KMS-11 (cell line): ENCODE results near the gene DIPK1B.

ENCODE experiments used
- H2AFZ ChIP-seq: fragments of 200-600 bp; sonication (generic); 2 replicates; pipeline ENCODE4 v1.6.1; 2016; ENCODE audit warnings: antibody characterized with exemption, mixed run types, low read depth
- H3K27ac ChIP-seq: fragments of 200-600 bp; sonication (generic); 2 replicates; pipeline ENCODE4 v1.6.1; 2016; ENCODE audit warnings: mild to moderate bottlenecking, mixed run types
- H3K27me3 ChIP-seq: fragments of 200-600 bp; sonication (generic); 2 replicates; pipeline ENCODE4 v1.6.1; 2017; ENCODE audit warnings: mild to moderate bottlenecking, low read depth, mixed run types, moderate library complexity; ENCODE audit not compliant: insufficient read depth
- H3K36me3 ChIP-seq: fragments of 200-600 bp; sonication (generic); 2 replicates; pipeline ENCODE4 v1.6.1; 2017; ENCODE audit warnings: mild to moderate bottlenecking, mixed run types; ENCODE audit not compliant: insufficient read depth
- H3K4me1 ChIP-seq: fragments of 200-600 bp; sonication (generic); 2 replicates; pipeline ENCODE4 v1.6.1; 2016; ENCODE audit warnings: mild to moderate bottlenecking, low read depth, mixed run types; ENCODE audit not compliant: poor library complexity, severe bottlenecking
- H3K4me2 ChIP-seq: fragments of 200-600 bp; sonication (generic); 2 replicates; pipeline ENCODE4 v1.7.0; 2016; ENCODE audit warnings: mild to moderate bottlenecking, mixed run types
- H3K4me3 ChIP-seq: fragments of 200-600 bp; sonication (generic); IDR thresholded peaks from 2 replicates; pipeline ENCODE4 v1.6.1; 2017; ENCODE audit warnings: low read depth, low read length, mixed read lengths; ENCODE audit not compliant: insufficient read depth
- H3K79me2 ChIP-seq: fragments of 200-600 bp; sonication (generic); 2 replicates; pipeline ENCODE4 v1.6.1; 2016; ENCODE audit warnings: low read depth, mixed run types; ENCODE audit not compliant: insufficient read depth
- H3K9ac ChIP-seq: fragments of 200-600 bp; sonication (generic); 2 replicates; pipeline ENCODE4 v1.6.1; 2016; ENCODE audit warnings: mild to moderate bottlenecking, mixed run types
- H4K20me1 ChIP-seq: fragments of 200-600 bp; sonication (generic); 2 replicates; pipeline ENCODE4 v1.6.1; 2016; ENCODE audit warnings: mild to moderate bottlenecking, mixed run types; ENCODE audit not compliant: insufficient read depth
- TF ChIP-seq, protein P1 (sequence below): fragments of 200-600 bp; sonication (generic); conservative IDR thresholded peaks from 2 replicates; pipeline ENCODE4 v1.6.1; 2017; ENCODE audit warnings: low read depth, mild to moderate bottlenecking, antibody characterized with exemption, low read length, moderate library complexity, mixed read lengths

Gene DIPK1B

DNA sequence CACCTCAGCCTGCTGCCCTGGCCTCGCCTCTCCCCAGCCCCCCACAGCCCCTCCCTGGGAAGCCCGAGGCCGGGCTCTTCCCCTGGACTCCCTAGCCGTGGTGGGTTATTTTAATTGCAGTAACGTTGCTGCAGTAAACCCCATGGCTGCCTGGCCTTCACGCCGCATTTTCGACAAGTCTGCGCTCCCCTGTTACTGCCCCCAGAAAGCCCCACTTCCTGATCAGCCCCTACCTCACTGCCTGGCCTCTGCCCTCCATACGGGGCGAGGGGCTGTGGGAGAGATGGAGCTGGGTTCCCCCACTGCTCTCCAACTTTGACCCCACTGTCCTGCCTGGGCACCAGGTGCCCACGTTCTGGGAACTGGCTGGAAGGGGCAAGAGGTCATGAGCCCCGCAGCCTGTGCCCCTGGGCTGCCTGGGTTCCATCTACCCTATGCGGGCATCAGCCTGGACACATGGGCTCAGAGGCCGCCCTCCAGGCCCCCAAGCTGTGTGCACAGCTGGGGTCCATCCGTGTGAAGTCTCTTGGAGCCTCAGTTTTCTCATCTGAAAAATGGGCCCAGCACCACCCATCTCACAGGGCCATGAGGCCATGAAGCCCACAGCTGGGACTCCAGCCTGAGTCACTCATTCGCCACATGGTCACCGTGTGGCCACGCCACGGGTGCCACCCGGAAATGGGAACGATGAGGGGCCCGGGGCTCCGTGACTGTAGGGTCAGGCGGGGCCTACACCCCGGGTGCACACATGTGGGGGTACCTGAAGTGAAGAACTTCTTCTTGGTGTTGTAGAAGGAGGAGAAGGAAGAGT, 38.2 kb upstream of the DIPK1B start:
- H3K4me3 ChIP-seq, result no peak overlapping the region
- no peak overlapping the region for H3K27ac ChIP-seq
- no peaks in the 10 kb centered on the region for H3K4me1 ChIP-seq
- H3K9ac ChIP-seq, result no peak overlapping the region
- no peak overlapping the region for H2AFZ ChIP-seq
- TF ChIP-seq, protein P1, sequence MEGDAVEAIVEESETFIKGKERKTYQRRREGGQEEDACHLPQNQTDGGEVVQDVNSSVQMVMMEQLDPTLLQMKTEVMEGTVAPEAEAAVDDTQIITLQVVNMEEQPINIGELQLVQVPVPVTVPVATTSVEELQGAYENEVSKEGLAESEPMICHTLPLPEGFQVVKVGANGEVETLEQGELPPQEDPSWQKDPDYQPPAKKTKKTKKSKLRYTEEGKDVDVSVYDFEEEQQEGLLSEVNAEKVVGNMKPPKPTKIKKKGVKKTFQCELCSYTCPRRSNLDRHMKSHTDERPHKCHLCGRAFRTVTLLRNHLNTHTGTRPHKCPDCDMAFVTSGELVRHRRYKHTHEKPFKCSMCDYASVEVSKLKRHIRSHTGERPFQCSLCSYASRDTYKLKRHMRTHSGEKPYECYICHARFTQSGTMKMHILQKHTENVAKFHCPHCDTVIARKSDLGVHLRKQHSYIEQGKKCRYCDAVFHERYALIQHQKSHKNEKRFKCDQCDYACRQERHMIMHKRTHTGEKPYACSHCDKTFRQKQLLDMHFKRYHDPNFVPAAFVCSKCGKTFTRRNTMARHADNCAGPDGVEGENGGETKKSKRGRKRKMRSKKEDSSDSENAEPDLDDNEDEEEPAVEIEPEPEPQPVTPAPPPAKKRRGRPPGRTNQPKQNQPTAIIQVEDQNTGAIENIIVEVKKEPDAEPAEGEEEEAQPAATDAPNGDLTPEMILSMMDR, result no peak
- H4K20me1 ChIP-seq, result no peaks in the 10 kb centered on the region
- no peak overlapping the region for H3K4me2 ChIP-seq
- H3K36me3 ChIP-seq, result no peaks in the 10 kb centered on the region
- peaks cover 11% of the 10 kb centered on the region; the same call in 1 of the 2 replicates for H3K27me3 ChIP-seq
- H3K79me2 ChIP-seq, result no peaks in the 10 kb centered on the region

DNA sequence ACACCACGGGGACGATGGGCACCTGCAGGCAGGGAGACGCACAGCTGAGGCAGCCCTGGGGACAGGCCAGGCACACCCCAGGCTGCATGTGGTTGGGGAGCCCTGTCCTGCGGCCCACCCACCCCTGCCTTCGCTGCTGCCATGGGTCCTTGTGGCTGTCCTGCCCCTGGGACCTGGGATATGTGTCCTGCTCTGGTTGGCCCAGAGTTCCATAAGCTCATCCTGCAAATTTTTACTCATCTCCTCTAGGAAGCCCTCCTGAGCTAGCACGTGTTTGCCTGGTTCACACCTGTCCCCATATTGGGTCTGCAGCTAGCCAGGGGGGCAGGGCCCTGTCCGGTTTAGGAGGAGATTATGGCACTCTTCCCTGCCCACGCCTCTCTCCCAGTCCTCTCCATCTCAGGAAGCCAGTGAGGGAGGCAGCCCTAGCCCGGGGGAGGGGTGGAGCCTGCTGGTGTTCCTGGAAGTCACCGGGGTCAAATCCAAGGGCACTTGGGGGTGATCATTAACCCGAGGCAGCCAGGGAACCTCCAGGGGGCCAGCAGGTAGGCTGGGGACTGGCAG, 37.5 kb upstream of the DIPK1B start:
- no peaks in the 10 kb centered on the region for H3K79me2 ChIP-seq
- H3K4me1 ChIP-seq, result no peaks in the 10 kb centered on the region
- H3K27me3 ChIP-seq, result peaks cover 9% of the 10 kb centered on the region; the same call in 1 of the 2 replicates
- no peak overlapping the region for H2AFZ ChIP-seq
- no peaks in the 10 kb centered on the region for H4K20me1 ChIP-seq
- no peak overlapping the region for H3K4me2 ChIP-seq
- H3K4me3 ChIP-seq, result no peak overlapping the region
- no peaks in the 10 kb centered on the region for H3K36me3 ChIP-seq
- H3K27ac ChIP-seq, result no peak overlapping the region
- TF ChIP-seq, protein P1, result no peak
- no peak overlapping the region for H3K9ac ChIP-seq

DNA sequence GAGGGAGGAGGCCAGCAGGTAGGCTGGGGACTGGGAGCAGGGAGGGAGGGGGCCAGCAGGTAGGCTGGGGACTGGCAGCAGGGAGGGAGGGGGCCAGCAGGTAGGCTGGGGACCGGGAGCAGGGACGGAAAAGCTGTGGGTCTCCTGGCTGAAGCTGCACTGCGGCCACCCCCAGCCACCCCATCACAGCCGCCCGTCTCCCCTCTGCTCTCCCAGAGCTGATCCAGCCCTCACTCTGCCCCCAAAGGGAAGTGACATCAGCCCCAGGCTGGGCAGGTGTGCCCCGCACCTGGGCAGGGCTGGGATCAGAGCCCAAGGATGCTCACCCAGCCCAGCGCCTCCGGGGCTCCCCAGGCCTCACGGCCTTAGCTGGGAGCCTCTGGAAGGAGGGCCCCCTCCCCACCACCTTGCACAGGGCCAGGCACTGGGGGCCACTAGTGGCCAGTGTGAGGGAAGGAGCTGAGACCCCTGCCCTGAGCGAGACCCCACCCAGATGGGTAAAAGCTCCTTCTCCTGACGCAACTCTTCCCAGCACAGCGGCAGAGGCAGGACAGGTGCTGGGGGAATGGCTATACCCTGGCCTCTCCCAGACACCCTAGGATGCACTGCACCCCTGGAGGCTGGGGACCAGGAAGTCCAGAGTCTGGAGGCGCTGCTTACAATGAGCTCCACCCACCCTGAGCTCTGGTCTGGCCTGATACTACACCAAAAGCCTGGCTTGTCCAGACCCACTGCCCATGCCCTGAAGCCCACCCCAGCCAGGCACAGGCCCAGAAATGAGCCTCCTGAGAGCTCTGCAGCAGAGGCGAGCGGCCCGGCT, 36.7 kb upstream of the DIPK1B start:
- Histone ChIP-seq H3K36me3 (no peaks in the 10 kb centered on the region), H3K4me2 (no peak overlapping the region), H3K27me3 (peaks cover under 1% of the 10 kb centered on the region; the same call in 1 of the 2 replicates), H3K79me2 (no peaks in the 10 kb centered on the region), H3K9ac (no peak overlapping the region), H3K4me3 (no peak overlapping the region), H2AFZ (no peak overlapping the region), H3K4me1 (no peaks in the 10 kb centered on the region), H3K27ac (no peak overlapping the region), H4K20me1 (no peaks in the 10 kb centered on the region)
- TF ChIP-seq, protein P1, result no peak

DNA sequence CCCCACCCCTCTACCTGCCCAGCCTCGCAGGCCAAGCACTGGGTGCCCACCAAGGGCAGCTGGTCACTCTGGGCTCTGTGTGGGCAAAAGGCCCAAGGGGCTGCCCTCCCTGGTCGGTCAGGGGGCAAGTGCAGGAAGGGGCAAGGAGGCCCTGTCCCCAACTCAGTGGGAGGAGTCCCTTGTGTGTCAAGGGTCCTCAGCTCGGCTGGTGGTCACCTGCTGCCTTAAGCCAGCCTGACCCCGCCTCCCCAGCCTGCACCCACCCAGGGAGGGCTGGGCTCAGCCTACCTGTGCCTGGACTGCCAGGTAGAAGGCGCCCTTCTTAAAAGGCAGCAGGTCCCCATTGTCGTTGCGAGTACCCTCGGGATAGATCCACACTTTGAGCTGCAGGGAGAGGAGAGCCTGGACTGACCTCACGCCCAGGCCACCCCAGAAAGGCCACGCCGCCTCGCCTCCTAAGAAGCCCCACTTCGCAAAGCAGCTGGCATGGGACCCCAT, 36.0 kb upstream of the DIPK1B start:
- no peaks in the 10 kb centered on the region for H3K4me1 ChIP-seq
- no peak overlapping the region for H3K9ac ChIP-seq
- no peaks in the 10 kb centered on the region for H4K20me1 ChIP-seq
- no peak overlapping the region for H3K4me3 ChIP-seq
- no peak overlapping the region for H3K4me2 ChIP-seq
- H3K27me3 ChIP-seq, result no peaks in the 10 kb centered on the region; the same call in 1 of the 2 replicates
- H3K36me3 ChIP-seq, result no peaks in the 10 kb centered on the region
- H3K27ac ChIP-seq, result no peak overlapping the region
- no peaks in the 10 kb centered on the region for H3K79me2 ChIP-seq
- TF ChIP-seq, protein P1, result no peak
- H2AFZ ChIP-seq, result no peak overlapping the region
